WTC11 (cell line): ENCODE data around the gene PPP1R10. TPM values are rescaled to one million over a fixed set of nuclear protein-coding genes. Genes with fewer than 3 reads are reported as not detected.

Experiments
- ATAC-seq: fragments of 200-7000 bp; cut with Tn5 transposase; 2 replicates; pipeline ENCODE4 v1.10.0; 2021; ENCODE audit warnings: mild to moderate bottlenecking, moderate library complexity
- CTCF ChIA-PET: fragments of 300-600 bp; sonication (Branson Sonifier 250); formaldehyde crosslinking; loops from one replicate; lab custom pipeline; 2021; ENCODE audit warnings: antibody characterized with exemption; lab: Charles Lee
- POLR2A ChIA-PET: fragments of 350-600 bp; sonication (Branson Sonifier 250); formaldehyde crosslinking; loops from one replicate; lab custom pipeline; 2021; ENCODE audit warnings: antibody characterized with exemption; lab: Charles Lee
- DNase-seq: peaks from one replicate; pipeline ENCODE4 v3.0.0; 2021; ENCODE audit warnings: low spot score
- H3K27ac Mint-ChIP-seq: 2 replicates; pipeline ENCODE4 v1.8.0; 2021; ENCODE audit warnings: mixed read lengths
- H3K27me3 Mint-ChIP-seq: 2 replicates; pipeline ENCODE4 v1.8.0; 2021; ENCODE audit warnings: low read depth, mild to moderate bottlenecking, moderate library complexity, mixed read lengths
- H3K36me3 Mint-ChIP-seq: 2 replicates; pipeline ENCODE4 v1.8.0; 2021; ENCODE audit warnings: mixed read lengths
- H3K4me1 Mint-ChIP-seq: 2 replicates; pipeline ENCODE4 v1.8.0; 2022; ENCODE audit warnings: mixed read lengths
- H3K4me3 Mint-ChIP-seq: 2 replicates; pipeline ENCODE4 v1.8.0; 2021; ENCODE audit warnings: mild to moderate bottlenecking, moderate library complexity, mixed read lengths
- H3K9me3 Mint-ChIP-seq: 2 replicates; pipeline ENCODE4 v1.8.0; 2021; ENCODE audit warnings: mixed read lengths
- AR ChIP-seq: fragments of 250-450 bp; sonication (Bioruptor Pico); IDR thresholded peaks from 2 replicates; pipeline ENCODE4 v1.9.0; 2021; ENCODE audit warnings: mild to moderate bottlenecking
- ATF2 ChIP-seq: sonication (generic); formaldehyde crosslinking; IDR thresholded peaks from 2 replicates; pipeline ENCODE4 v1.8.1; 2022; ENCODE audit warnings: low read depth, missing genetic modification reagents, borderline replicate concordance
- E2F4 ChIP-seq: sonication (generic); formaldehyde crosslinking; IDR thresholded peaks from 2 replicates; pipeline ENCODE4 v1.8.1; 2022; ENCODE audit warnings: low read depth, mild to moderate bottlenecking, moderate library complexity, missing genetic modification reagents, borderline replicate concordance
- E2F5 ChIP-seq: sonication (generic); formaldehyde crosslinking; IDR thresholded peaks from 2 replicates; pipeline ENCODE4 v1.8.1; 2022; ENCODE audit warnings: mild to moderate bottlenecking, moderate library complexity, missing genetic modification reagents
- ESRRA ChIP-seq: sonication (generic); formaldehyde crosslinking; IDR thresholded peaks from 2 replicates; pipeline ENCODE4 v1.8.1; 2022; ENCODE audit warnings: mild to moderate bottlenecking, missing genetic modification reagents, borderline replicate concordance
- IRF2 ChIP-seq: sonication (generic); formaldehyde crosslinking; IDR thresholded peaks from 2 replicates; pipeline ENCODE4 v1.8.0; 2022; ENCODE audit warnings: low read depth, missing genetic modification reagents, borderline replicate concordance
- NFATC4 ChIP-seq: fragments of 250-450 bp; sonication (Bioruptor Pico); IDR thresholded peaks from 2 replicates; pipeline ENCODE4 v1.9.0; 2021; ENCODE audit warnings: mild to moderate bottlenecking
- NR3C1 ChIP-seq: sonication (generic); formaldehyde crosslinking; conservative IDR thresholded peaks from 2 replicates; pipeline ENCODE4 v1.8.1; 2023; ENCODE audit warnings: low read depth, mild to moderate bottlenecking, missing genetic modification reagents
- RELA ChIP-seq: sonication (generic); formaldehyde crosslinking; IDR thresholded peaks from 2 replicates; pipeline ENCODE4 v1.8.1; 2022; ENCODE audit warnings: missing genetic modification reagents, mild to moderate bottlenecking, borderline replicate concordance
- SP1 ChIP-seq: sonication (generic); formaldehyde crosslinking; conservative IDR thresholded peaks from 2 replicates; pipeline ENCODE4 v1.8.1; 2022; ENCODE audit warnings: missing genetic modification reagents
- TCF7 ChIP-seq: sonication (generic); formaldehyde crosslinking; IDR thresholded peaks from 2 replicates; pipeline ENCODE4 v1.8.0; 2022; ENCODE audit warnings: mild to moderate bottlenecking, low read depth, missing genetic modification reagents, moderate library complexity
- TEAD1 ChIP-seq: sonication (generic); formaldehyde crosslinking; IDR thresholded peaks from 2 replicates; pipeline ENCODE4 v1.8.0; 2022; ENCODE audit warnings: mild to moderate bottlenecking, missing genetic modification reagents
- USF2 ChIP-seq: sonication (generic); formaldehyde crosslinking; IDR thresholded peaks from 2 replicates; pipeline ENCODE4 v1.8.1; 2023; ENCODE audit warnings: mild to moderate bottlenecking, missing genetic modification reagents, moderate library complexity
- ZMAT4 ChIP-seq: fragments of 250-450 bp; sonication (Bioruptor Pico); IDR thresholded peaks from 2 replicates; pipeline ENCODE4 v1.9.0; 2021; ENCODE audit warnings: mild to moderate bottlenecking
- ZNF121 ChIP-seq: sonication (generic); formaldehyde crosslinking; IDR thresholded peaks from 2 replicates; pipeline ENCODE4 v1.8.0; 2023; ENCODE audit warnings: missing genetic modification reagents
- total RNA-seq: library from RNA; stranded (reverse); gene quantifications from 3 replicates; pipeline ENCODE4 v1.2.3, GENCODE V29; 2021
- TF ChIP-seq, protein P1 (sequence below): sonication (generic); formaldehyde crosslinking; IDR thresholded peaks from 2 replicates; pipeline ENCODE4 v1.8.1; 2023; ENCODE audit warnings: mild to moderate bottlenecking, missing genetic modification reagents

The PPP1R10 gene
- total RNA-seq, 1 experiment from 2014 or later, result 83.1 TPM

GRCh38 chr6:30554962-30555815 is 61.9 kb downstream of the PPP1R10 start (continued):
- TF ChIP-seq E2F4 (CRISPR knock-in tag) (no peak), TEAD1 (CRISPR knock-in tag) (no peak), ATF2 (CRISPR knock-in tag) (no peak)

GRCh38 chr6:30554404-30554803 is 62.6 kb downstream of the PPP1R10 start:
- ATAC-seq (no peak), DNase-seq (no peak)
- peak overlapping the region; percentile 92 for H3K4me3 Mint-ChIP-seq
- H3K9me3 Mint-ChIP-seq, result no peaks in the 10 kb centered on the region
- peaks cover 20% of the 10 kb centered on the region for H3K4me1 Mint-ChIP-seq
- peaks cover 49% of the 10 kb centered on the region for H3K36me3 Mint-ChIP-seq
- TF ChIP-seq NR3C1 (CRISPR knock-in tag) (no peak), TCF7 (CRISPR knock-in tag) (no peak), RELA (CRISPR knock-in tag) (no peak), NFATC4 (no peak), USF2 (CRISPR knock-in tag) (no peak), ESRRA (CRISPR knock-in tag) (no peak), SP1 (CRISPR knock-in tag) (no peak), E2F5 (CRISPR knock-in tag) (no peak), ZNF121 (no peak), ZMAT4 (CRISPR knock-in tag) (no peak), IRF2 (CRISPR knock-in tag) (no peak), ATF2 (CRISPR knock-in tag) (no peak), AR (no peak)
- TF ChIP-seq, protein P1, sequence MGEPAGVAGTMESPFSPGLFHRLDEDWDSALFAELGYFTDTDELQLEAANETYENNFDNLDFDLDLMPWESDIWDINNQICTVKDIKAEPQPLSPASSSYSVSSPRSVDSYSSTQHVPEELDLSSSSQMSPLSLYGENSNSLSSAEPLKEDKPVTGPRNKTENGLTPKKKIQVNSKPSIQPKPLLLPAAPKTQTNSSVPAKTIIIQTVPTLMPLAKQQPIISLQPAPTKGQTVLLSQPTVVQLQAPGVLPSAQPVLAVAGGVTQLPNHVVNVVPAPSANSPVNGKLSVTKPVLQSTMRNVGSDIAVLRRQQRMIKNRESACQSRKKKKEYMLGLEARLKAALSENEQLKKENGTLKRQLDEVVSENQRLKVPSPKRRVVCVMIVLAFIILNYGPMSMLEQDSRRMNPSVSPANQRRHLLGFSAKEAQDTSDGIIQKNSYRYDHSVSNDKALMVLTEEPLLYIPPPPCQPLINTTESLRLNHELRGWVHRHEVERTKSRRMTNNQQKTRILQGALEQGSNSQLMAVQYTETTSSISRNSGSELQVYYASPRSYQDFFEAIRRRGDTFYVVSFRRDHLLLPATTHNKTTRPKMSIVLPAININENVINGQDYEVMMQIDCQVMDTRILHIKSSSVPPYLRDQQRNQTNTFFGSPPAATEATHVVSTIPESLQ (CRISPR knock-in tag), result no peak
- ChIA-PET CTCF (interaction anchor here (0.9 to 3.4 kb wide), 5 partner anchors 9 to 176 kb away, joined by 3 to 38 read pairs (median 13); no protein-coding TSS in a partner anchor), POLR2A (no interaction called here)
- no peak overlapping the region for H3K27ac Mint-ChIP-seq
- no peaks in the 10 kb centered on the region for H3K27me3 Mint-ChIP-seq
